ENCODE measurements around the gene ARHGAP27.
"Not testable (repeated sequence)": the region's sequence is repeated elsewhere in the genome, so short reads cannot be mapped to it uniquely, and the experiment has no call there.

Gene ARHGAP27

GRCh38 chr17:45363498-45363897 lies 69.2 kb downstream of the ARHGAP27 start:
- Mint-ChIP-seq H3K9me3 (peaks cover 6% of the 10 kb centered on the region), H3K27ac (no peak overlapping the region), H3K27me3 (ENCODE audit: low read depth) (peaks cover 25% of the 10 kb centered on the region), H3K36me3 (ENCODE audit: low read depth) (no peaks in the 10 kb centered on the region), H3K4me3 (no peak overlapping the region), H3K4me1 (ENCODE audit: low read depth) (no peaks in the 10 kb centered on the region)

DNA sequence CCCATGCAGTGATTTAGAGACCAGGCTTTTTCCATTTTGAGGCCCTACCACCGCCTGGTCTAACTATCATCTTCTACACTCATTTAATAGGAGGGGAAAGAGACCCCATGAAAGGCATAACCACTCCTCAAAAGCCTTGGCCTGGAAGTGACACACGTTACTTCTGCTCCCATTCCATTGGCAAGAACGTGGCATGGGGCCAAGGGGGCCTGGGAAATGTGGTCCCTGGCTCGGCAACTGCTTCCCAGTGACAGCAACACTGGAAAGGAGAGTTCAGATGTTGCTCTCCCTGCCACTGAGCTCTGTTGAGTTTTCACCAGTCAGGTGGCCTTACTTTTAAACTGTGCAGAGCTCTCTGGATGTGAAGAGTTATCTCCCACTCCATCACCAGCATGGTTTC lies 70.7 kb downstream of the ARHGAP27 start:
- no peaks in the 10 kb centered on the region for H3K36me3 Mint-ChIP-seq (ENCODE audit: low read depth)
- H3K4me3 Mint-ChIP-seq = no peak overlapping the region
- no peaks in the 10 kb centered on the region for H3K4me1 Mint-ChIP-seq (ENCODE audit: low read depth)
- peaks cover 25% of the 10 kb centered on the region for H3K27me3 Mint-ChIP-seq (ENCODE audit: low read depth)
- peaks cover 6% of the 10 kb centered on the region for H3K9me3 Mint-ChIP-seq
- no peak overlapping the region for H3K27ac Mint-ChIP-seq

DNA sequence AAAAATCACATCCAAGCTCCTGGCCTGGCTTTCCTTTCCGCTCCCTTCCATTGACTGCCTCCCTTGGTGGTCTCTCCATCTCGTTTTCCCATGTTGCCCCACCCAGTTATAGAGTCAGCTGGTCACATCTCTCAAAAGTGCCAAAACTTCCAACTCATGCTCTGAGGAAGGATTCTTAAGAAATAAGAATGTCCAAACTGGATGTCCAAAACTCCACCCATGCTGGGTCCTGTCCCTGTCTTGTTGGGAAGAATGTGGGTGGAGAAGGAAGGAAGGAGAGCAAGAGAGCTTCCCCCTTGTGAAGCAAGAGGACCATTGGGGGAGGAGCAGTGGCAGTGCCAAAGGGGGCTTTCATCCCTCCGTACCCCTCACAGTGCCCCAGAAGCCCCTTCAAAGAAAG lies 71.2 kb downstream of the ARHGAP27 start:
- no peak overlapping the region for H3K27ac Mint-ChIP-seq
- H3K9me3 Mint-ChIP-seq = peaks cover 6% of the 10 kb centered on the region
- H3K4me1 Mint-ChIP-seq (ENCODE audit: low read depth) = no peaks in the 10 kb centered on the region
- H3K36me3 Mint-ChIP-seq (ENCODE audit: low read depth) = no peaks in the 10 kb centered on the region
- H3K4me3 Mint-ChIP-seq = no peak overlapping the region
- peaks cover 25% of the 10 kb centered on the region for H3K27me3 Mint-ChIP-seq (ENCODE audit: low read depth)

DNA sequence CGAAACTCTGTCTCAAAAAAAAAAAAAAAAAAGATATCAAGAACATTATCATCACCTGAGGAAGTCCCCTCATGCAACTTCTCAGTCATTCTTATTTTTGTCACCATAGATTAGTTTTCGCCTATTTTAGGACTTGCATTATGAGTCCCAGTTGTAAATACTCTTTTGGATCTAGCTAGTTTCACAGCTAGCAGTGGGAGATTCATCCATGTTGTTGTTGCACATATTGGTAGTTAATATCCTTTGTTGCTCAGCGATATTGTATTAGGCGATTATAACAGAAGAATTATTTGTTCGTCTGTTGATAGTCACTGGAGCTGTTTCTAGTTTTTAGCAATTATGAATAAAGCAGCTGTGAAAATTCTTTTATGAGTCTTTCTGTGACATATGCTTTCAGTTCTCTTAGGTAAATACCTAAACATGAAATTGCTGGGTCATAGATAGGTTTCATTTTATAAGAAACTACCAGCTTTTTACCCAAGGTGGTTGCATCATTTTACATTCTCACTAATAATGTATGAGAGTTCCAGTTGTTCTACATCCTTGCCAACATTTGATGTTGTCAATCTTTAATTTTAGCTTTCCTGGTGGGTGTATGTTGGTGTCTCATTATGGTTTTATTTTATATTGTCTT lies 75.2 kb downstream of the ARHGAP27 start:
- no peak overlapping the region for H3K4me3 Mint-ChIP-seq
- H3K27me3 Mint-ChIP-seq (ENCODE audit: low read depth) = peaks cover 21% of the 10 kb centered on the region

GRCh38 chr17:45355087-45355486 lies 77.6 kb downstream of the ARHGAP27 start:
- Mint-ChIP-seq H3K27ac (no peak overlapping the region), H3K4me1 (ENCODE audit: low read depth) (peaks cover 14% of the 10 kb centered on the region), H3K27me3 (ENCODE audit: low read depth) (peaks cover 25% of the 10 kb centered on the region), H3K4me3 (no peak overlapping the region), H3K9me3 (peaks cover 17% of the 10 kb centered on the region), H3K36me3 (ENCODE audit: low read depth) (peaks cover 4% of the 10 kb centered on the region)

More for the DNA sequence above, 75.2 kb downstream of the ARHGAP27 start:
- Mint-ChIP-seq H3K27ac (no peak overlapping the region), H3K9me3 (peaks cover 3% of the 10 kb centered on the region), H3K4me1 (ENCODE audit: low read depth) (peaks cover 9% of the 10 kb centered on the region), H3K36me3 (ENCODE audit: low read depth) (peaks cover 2% of the 10 kb centered on the region)

DNA sequence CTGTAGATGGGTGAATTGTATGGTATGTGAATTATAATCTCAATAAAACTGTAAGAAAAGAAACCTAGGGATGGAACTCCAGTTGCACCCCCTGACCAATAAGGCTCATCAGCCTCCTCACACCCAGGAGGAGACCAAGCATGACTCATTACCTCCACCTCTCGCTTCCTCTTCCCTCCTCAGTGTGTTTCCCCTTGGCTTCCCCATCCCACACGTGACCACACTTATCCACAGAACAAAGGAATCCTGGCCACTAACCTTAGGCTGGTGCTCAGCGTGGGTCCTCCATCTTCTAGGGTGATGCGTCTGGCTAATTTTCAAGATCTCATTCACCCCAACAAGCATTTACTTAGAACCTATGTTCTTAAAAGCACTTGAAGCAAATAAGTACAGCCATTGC lies 79.6 kb downstream of the ARHGAP27 start:
- Mint-ChIP-seq H3K36me3 (ENCODE audit: low read depth) (peaks cover 4% of the 10 kb centered on the region), H3K9me3 (peaks cover 17% of the 10 kb centered on the region), H3K27ac (peak overlapping the region; percentile 47), H3K27me3 (ENCODE audit: low read depth) (peaks cover 38% of the 10 kb centered on the region), H3K4me3 (no peak overlapping the region), H3K4me1 (ENCODE audit: low read depth) (peaks cover 14% of the 10 kb centered on the region)

DNA sequence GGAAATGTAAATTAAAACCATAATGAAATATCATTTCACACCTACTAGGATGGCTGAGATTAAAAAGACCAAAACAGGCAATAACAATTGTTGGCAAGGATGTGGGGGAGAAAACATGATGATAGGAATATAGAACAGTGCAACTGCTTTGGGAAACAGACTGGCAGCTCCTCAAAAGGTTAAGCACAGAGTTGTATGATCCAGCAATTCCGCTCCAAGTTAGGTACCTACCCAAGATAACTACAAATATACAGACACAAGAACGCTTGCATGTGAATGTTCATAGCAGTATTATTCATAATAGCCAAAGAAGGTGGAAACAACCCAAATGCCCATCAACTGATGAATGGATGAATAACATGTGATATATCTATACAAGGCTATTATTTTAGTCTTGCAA lies 80.8 kb downstream of the ARHGAP27 start:
- no peak overlapping the region for H3K4me3 Mint-ChIP-seq
- H3K27ac Mint-ChIP-seq = no peak overlapping the region

GRCh38 chr17:45347444-45347843 lies 85.2 kb downstream of the ARHGAP27 start:
- Mint-ChIP-seq H3K4me3 (no peak overlapping the region), H3K27ac (no peak overlapping the region), H3K9me3 (peaks cover 14% of the 10 kb centered on the region), H3K4me1 (ENCODE audit: low read depth) (peaks cover 5% of the 10 kb centered on the region), H3K27me3 (ENCODE audit: low read depth) (peaks cover 28% of the 10 kb centered on the region), H3K36me3 (ENCODE audit: low read depth) (peaks cover 2% of the 10 kb centered on the region)

More for the DNA sequence above, 80.8 kb downstream of the ARHGAP27 start:
- H3K9me3 Mint-ChIP-seq = peaks cover 17% of the 10 kb centered on the region
- H3K27me3 Mint-ChIP-seq (ENCODE audit: low read depth) = peaks cover 38% of the 10 kb centered on the region
- peaks cover 4% of the 10 kb centered on the region for H3K36me3 Mint-ChIP-seq (ENCODE audit: low read depth)
- peaks cover 14% of the 10 kb centered on the region for H3K4me1 Mint-ChIP-seq (ENCODE audit: low read depth)

- peaks cover 26% of the 10 kb centered on the region for H3K27me3 Mint-ChIP-seq (ENCODE audit: low read depth)
- H3K4me3 Mint-ChIP-seq = no peak overlapping the region
- H3K36me3 Mint-ChIP-seq (ENCODE audit: low read depth) = peaks cover 2% of the 10 kb centered on the region
- peaks cover 2% of the 10 kb centered on the region for H3K4me1 Mint-ChIP-seq (ENCODE audit: low read depth)
- no peak overlapping the region for H3K27ac Mint-ChIP-seq
- peaks cover 5% of the 10 kb centered on the region for H3K9me3 Mint-ChIP-seq
These were observed 86.3 kb downstream of the ARHGAP27 start for GRCh38 chr17:45346216-45347015.

DNA sequence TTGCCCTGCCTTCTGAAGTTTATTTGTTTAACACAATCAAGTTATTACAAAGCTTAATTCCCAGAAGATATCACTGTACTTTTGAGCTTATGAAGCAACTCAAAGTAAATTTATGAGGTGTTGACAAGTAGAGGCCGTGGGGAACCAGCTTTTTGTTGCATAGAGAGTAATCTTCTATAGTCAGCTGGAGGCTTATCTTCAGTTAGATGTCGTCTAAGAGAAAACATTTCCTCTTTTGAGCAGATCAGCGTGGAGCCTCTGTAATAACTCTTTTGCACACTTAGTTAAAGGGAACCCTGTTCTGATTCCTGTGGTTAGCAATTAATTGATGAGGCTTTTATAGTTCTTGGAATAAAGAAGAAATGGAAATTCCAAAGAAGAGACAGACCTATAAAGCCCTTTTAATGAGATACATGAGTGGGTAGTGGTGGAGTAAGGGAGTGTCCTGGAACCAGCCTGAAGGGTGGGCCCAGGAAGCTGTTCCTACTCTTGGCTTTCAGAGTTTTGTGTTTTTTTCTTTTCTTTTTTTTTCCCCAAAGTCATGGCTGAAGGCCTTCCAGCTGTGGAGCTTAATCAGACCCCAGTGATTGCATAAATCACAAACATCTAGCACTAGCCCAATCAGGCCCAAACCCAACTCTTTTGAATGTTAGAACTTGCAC lies 87.0 kb downstream of the ARHGAP27 start:
- Mint-ChIP-seq H3K27ac (no peak overlapping the region), H3K27me3 (ENCODE audit: low read depth) (peaks cover 20% of the 10 kb centered on the region), H3K9me3 (no peaks in the 10 kb centered on the region), H3K36me3 (ENCODE audit: low read depth) (no peaks in the 10 kb centered on the region), H3K4me3 (no peak overlapping the region), H3K4me1 (ENCODE audit: low read depth) (peaks cover 2% of the 10 kb centered on the region)

- H3K27ac Mint-ChIP-seq = no peak overlapping the region
- no peak overlapping the region for H3K4me3 Mint-ChIP-seq
- peaks cover 2% of the 10 kb centered on the region for H3K4me1 Mint-ChIP-seq (ENCODE audit: low read depth)
- peaks cover 20% of the 10 kb centered on the region for H3K27me3 Mint-ChIP-seq (ENCODE audit: low read depth)
- no peaks in the 10 kb centered on the region for H3K36me3 Mint-ChIP-seq (ENCODE audit: low read depth)
- H3K9me3 Mint-ChIP-seq = no peaks in the 10 kb centered on the region
These were observed 87.5 kb downstream of the ARHGAP27 start for GRCh38 chr17:45345246-45345553.

GRCh38 chr17:45343967-45344664 lies 88.6 kb downstream of the ARHGAP27 start:
- H3K9me3 Mint-ChIP-seq; H3K27ac Mint-ChIP-seq; H3K4me1 Mint-ChIP-seq (ENCODE audit: low read depth); H3K36me3 Mint-ChIP-seq (ENCODE audit: low read depth); H3K4me3 Mint-ChIP-seq: not testable (repeated sequence)
- H3K27me3 Mint-ChIP-seq (ENCODE audit: low read depth) = peaks cover 14% of the 10 kb centered on the region

Measured in T-helper 1 cell treated with Interleukin-12 subunit alpha and Interleukin-12 subunit beta and Interleukin-4 antibody, amounts not matched to agents 30 μg/mL and 1 μg/mL, for 36 hours (primary cell).